Sigmoid colon (tissue), 4 donors: ENCODE measurements around the gene HPS6.

Source experiments
- CTCF ChIP-seq, 4 experiments: fragments of 450-650 bp in 3 of 4; fragments of 200-600 bp in 1 of 4; IDR thresholded peaks; one replicate each; pipeline ENCODE4 v1.5.1; 2016 to 2019; ENCODE audit warnings: antibody characterized with exemption in 4 of 4, mild to moderate bottlenecking in 3 of 4, moderate library complexity in 2 of 4
- EP300 ChIP-seq, 4 donors: sonication (generic); formaldehyde crosslinking; IDR thresholded peaks; one replicate each; pipeline ENCODE4 v1.6.1; 2017; ENCODE audit warnings: antibody characterized with exemption in 4 of 4
- POLR2A ChIP-seq, 2 donors: fragments of 450-650 bp; IDR thresholded peaks; one replicate each; pipeline ENCODE4 v1.6.1; 2016; ENCODE audit warnings: antibody characterized with exemption in 2 of 2, mild to moderate bottlenecking in 2 of 2, moderate library complexity in 2 of 2
- POLR2AphosphoS5 ChIP-seq, 4 donors: sonication (generic); formaldehyde crosslinking; IDR thresholded peaks; one replicate each; pipeline ENCODE4 v1.6.1; 2017; ENCODE audit warnings: antibody characterized with exemption in 4 of 4

GRCh38 chr10:102027261-102027660, 37.9 kb upstream of the HPS6 start:
- TF ChIP-seq POLR2A (IDR thresholded peaks at IDR 0.05) (no peak), EP300 (IDR thresholded peaks at IDR 0.05) (no peak), POLR2AphosphoS5 (IDR thresholded peaks at IDR 0.05) (no peak), CTCF (IDR thresholded peaks at IDR 0.05) (no peak)
